ENCODE data around the gene RTN4. TPM values are rescaled to one million over a fixed set of nuclear protein-coding genes. Genes with fewer than 3 reads are reported as not detected.

The RTN4 gene
- total RNA-seq, 1 donor from 2014 or later, result 414 TPM

DNA sequence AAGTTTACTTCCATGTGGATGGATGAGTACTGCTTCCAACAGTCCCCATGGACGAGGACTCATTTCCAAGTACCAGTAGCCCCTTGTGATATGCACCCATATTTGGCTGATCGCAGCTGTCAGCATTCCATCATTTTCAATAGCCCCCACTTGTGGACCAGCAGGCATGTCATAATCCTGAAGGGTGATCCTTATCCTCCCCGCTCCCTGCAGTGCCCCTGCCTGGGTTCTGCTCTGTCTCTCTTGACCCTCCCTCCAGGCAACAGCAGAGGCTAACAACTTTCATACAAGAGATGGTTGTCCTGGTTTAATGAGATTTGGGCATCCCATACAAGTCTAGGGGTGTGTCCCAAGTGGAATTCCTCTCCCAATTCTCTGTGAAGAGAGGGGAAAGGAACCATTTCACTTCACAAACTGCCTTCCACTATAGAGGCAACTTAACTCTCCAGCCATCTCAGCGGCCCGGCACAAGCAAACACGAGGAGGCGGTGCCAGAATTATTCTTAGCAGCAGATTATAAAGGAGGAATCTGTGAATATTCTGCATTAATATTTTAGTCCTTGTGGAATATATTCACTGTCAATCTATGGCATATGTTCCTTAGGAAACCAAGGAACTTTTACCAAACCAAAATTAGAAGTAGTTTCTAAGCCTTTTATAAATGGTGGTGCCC is 110.7 kb downstream of the RTN4 start:
- Histone ChIP-seq H3K36me3 (ENCODE audit: control insufficient read depth in 3 of 3, insufficient read depth in 3 of 3, low read length in 3 of 3) (no peaks in the 10 kb centered on the region), H3K4me3 (ENCODE audit: low read length in 3 of 3) (no peak overlapping the region), H3K4me1 (ENCODE audit: control insufficient read depth in 3 of 3, insufficient read depth in 3 of 3, low read length in 3 of 3) (no peaks in the 10 kb centered on the region), H3K9ac (ENCODE audit: low read depth in 1 of 3, low read length in 3 of 3) (no peak overlapping the region), H3K27me3 (ENCODE audit: control insufficient read depth in 3 of 3, insufficient read depth in 3 of 3, low read length in 3 of 3) (no peaks in the 10 kb centered on the region), H3K9me3 (ENCODE audit: control insufficient read depth in 3 of 3, low read length in 3 of 3) (peaks cover 0 to 2% (median 2%) of the 10 kb centered on the region in 3 donors), H3K27ac (ENCODE audit: low read depth, low read length) (no peak overlapping the region)

DNA sequence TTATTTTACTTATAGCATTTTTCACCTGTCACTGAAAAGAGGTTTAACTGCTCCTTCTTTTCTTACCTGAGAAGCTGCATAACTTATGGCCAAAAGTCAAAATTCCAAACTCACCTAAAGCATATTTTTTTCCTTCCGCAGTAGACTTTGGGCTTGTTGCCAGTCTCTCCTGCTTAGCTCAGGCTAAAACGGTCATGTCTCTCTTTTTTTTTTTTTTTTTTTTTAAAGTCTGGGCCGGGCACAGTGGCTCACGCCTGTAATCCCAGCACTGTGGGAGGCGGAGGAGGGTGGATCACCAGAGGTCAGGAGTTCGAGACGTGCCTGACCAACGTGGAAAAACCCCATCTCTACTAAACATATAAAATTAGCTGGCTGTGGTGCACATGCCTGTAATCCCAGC is 113.5 kb downstream of the RTN4 start:
- no peak overlapping the region for H3K9ac ChIP-seq (ENCODE audit: low read depth in 1 of 3, low read length in 3 of 3)
- H3K4me1 ChIP-seq (ENCODE audit: control insufficient read depth in 3 of 3, insufficient read depth in 3 of 3, low read length in 3 of 3), result no peaks in the 10 kb centered on the region
- H3K4me3 ChIP-seq (ENCODE audit: low read length in 3 of 3), result no peak overlapping the region
- peaks cover 0 to 2% (median 2%) of the 10 kb centered on the region in 3 donors for H3K9me3 ChIP-seq (ENCODE audit: control insufficient read depth in 3 of 3, low read length in 3 of 3)
- no peak overlapping the region for H3K27ac ChIP-seq (ENCODE audit: low read depth, low read length)
- no peaks in the 10 kb centered on the region for H3K36me3 ChIP-seq (ENCODE audit: control insufficient read depth in 3 of 3, insufficient read depth in 3 of 3, low read length in 3 of 3)
- no peaks in the 10 kb centered on the region for H3K27me3 ChIP-seq (ENCODE audit: control insufficient read depth in 3 of 3, insufficient read depth in 3 of 3, low read length in 3 of 3)

DNA sequence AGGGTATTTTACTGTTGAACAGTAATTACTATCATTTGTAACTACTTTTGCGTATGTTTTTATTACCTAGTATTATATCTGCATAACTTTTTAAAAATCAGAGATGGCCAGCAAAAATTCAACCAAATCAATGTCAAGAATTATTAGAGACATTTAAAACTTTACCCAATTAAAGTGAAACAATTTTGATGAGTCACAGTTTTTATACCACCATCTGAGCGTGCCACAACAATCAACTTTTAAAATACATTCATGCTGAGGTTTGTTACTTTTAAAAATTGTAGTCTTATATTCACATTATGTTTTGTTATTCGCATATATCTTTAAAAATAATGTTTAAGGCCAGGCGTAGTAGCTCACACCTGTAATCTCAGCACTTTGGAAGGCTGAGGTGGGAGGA is 114.9 kb downstream of the RTN4 start:
- Histone ChIP-seq H3K4me1 (ENCODE audit: control insufficient read depth in 3 of 3, insufficient read depth in 3 of 3, low read length in 3 of 3) (no peaks in the 10 kb centered on the region), H3K9me3 (ENCODE audit: control insufficient read depth in 3 of 3, low read length in 3 of 3) (peaks cover 0 to 2% (median 2%) of the 10 kb centered on the region in 3 donors), H3K27ac (ENCODE audit: low read depth, low read length) (no peak overlapping the region), H3K4me3 (ENCODE audit: low read length in 3 of 3) (no peak overlapping the region), H3K9ac (ENCODE audit: low read depth in 1 of 3, low read length in 3 of 3) (no peak overlapping the region), H3K36me3 (ENCODE audit: control insufficient read depth in 3 of 3, insufficient read depth in 3 of 3, low read length in 3 of 3) (no peaks in the 10 kb centered on the region), H3K27me3 (ENCODE audit: control insufficient read depth in 3 of 3, insufficient read depth in 3 of 3, low read length in 3 of 3) (no peaks in the 10 kb centered on the region)

DNA sequence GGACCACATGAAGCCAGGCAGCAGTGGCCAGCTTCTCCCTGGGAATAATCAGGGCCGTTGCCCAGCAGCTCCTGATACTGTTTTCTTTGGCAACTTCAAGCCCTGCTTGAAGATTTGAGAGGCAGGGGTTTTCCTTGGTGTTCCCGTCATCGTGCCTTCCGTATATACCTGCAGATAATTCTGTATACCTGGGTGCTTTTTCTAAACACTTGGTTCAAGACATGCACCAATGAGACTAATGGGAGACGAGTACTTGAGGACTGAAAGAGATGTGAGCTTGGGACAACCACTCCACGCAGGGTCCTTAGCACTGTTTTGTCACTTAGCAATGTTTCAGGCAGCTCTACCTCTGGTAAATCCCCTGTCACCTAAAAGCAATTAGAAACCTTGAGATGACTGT is 118.8 kb downstream of the RTN4 start:
- Histone ChIP-seq H3K4me3 (ENCODE audit: low read length in 3 of 3) (no peak overlapping the region), H3K9ac (ENCODE audit: low read depth in 1 of 3, low read length in 3 of 3) (no peak overlapping the region), H3K4me1 (ENCODE audit: control insufficient read depth in 3 of 3, insufficient read depth in 3 of 3, low read length in 3 of 3) (peaks cover 9 to 23% (median 10%) of the 10 kb centered on the region in 3 donors), H3K36me3 (ENCODE audit: control insufficient read depth in 3 of 3, insufficient read depth in 3 of 3, low read length in 3 of 3) (no peaks in the 10 kb centered on the region), H3K9me3 (ENCODE audit: control insufficient read depth in 3 of 3, low read length in 3 of 3) (no peaks in the 10 kb centered on the region), H3K27ac (ENCODE audit: low read depth, low read length) (no peak overlapping the region), H3K27me3 (ENCODE audit: control insufficient read depth in 3 of 3, insufficient read depth in 3 of 3, low read length in 3 of 3) (no peaks in the 10 kb centered on the region)

DNA sequence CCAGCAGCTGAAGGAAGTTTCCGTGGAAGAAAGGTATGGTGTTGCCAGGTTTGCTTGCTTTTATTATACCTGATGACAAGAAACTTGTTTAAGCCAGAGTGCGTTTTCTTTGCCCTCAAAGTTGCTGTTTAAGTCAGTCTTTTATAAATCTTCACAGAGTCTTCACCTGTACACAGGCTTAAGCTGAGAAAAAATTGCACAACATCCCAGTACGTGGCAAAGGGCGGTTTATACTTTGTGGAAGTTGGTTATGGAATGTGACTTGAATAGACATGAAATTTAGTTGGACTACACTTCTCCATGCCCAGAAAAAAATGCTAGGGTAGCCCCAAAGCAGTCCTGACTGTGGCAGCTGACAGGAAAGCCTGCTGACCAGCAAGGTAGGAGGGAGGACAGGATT is 121.5 kb downstream of the RTN4 start:
- Histone ChIP-seq H3K4me1 (ENCODE audit: control insufficient read depth in 3 of 3, insufficient read depth in 3 of 3, low read length in 3 of 3) (peaks cover 12 to 27% (median 12%) of the 10 kb centered on the region in 3 donors), H3K36me3 (ENCODE audit: control insufficient read depth in 3 of 3, insufficient read depth in 3 of 3, low read length in 3 of 3) (no peaks in the 10 kb centered on the region), H3K4me3 (ENCODE audit: low read length in 3 of 3) (no peak overlapping the region), H3K27me3 (ENCODE audit: control insufficient read depth in 3 of 3, insufficient read depth in 3 of 3, low read length in 3 of 3) (no peaks in the 10 kb centered on the region), H3K9ac (ENCODE audit: low read depth in 1 of 3, low read length in 3 of 3) (no peak overlapping the region), H3K9me3 (ENCODE audit: control insufficient read depth in 3 of 3, low read length in 3 of 3) (no peaks in the 10 kb centered on the region), H3K27ac (ENCODE audit: low read depth, low read length) (no peak overlapping the region)

DNA sequence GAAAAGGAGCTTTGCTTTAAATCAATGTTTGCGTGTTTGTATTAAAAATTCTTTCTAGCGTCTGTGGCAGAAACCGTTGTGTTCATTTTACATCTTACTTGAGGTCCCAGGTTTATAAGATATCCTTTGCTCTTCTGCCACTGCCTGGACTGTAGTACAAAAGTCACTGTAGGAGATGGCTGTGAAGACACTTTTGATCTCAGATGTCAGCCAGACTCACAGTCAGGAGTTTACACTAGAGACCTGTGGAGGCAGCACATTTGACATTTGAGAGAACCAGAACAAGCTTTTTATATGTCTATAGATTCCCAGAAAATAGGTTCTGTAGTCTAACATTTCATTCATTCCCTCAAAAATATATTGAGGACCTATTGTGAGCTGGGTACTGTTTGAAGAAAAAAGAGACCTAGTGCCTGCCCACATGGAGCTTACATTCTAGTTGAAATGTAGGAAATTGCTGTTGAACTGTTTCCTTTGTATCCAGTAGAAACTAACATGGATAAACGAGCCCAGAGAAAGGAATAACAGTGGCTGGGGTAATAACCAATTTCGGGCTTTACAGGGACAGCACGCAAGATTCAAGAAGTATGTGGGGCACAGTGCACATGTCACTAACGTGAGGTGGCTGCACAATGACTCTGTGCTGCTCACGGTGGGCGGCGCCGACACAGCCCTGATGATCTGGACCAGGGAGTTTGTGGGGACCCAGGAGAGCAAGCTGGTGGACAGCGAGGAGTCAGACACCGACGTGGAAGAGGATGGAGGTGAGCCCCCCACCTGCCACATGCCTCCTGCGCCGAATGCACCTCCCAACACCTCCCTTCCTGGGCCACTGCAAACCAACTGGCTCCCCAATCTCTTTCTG is 122.3 kb downstream of the RTN4 start:
- Histone ChIP-seq H3K27ac (ENCODE audit: low read depth, low read length) (peak overlapping the region; percentile 74), H3K36me3 (ENCODE audit: control insufficient read depth in 3 of 3, insufficient read depth in 3 of 3, low read length in 3 of 3) (no peaks in the 10 kb centered on the region), H3K4me1 (ENCODE audit: control insufficient read depth in 3 of 3, insufficient read depth in 3 of 3, low read length in 3 of 3) (peaks cover 12 to 27% (median 12%) of the 10 kb centered on the region in 3 donors), H3K9ac (ENCODE audit: low read depth in 1 of 3, low read length in 3 of 3) (peak overlapping the region; percentile 42 to 65 (median 57)), H3K27me3 (ENCODE audit: control insufficient read depth in 3 of 3, insufficient read depth in 3 of 3, low read length in 3 of 3) (no peaks in the 10 kb centered on the region), H3K9me3 (ENCODE audit: control insufficient read depth in 3 of 3, low read length in 3 of 3) (no peaks in the 10 kb centered on the region), H3K4me3 (ENCODE audit: low read length in 3 of 3) (peak overlapping the region; percentile 8 to 54 (median 24))

DNA sequence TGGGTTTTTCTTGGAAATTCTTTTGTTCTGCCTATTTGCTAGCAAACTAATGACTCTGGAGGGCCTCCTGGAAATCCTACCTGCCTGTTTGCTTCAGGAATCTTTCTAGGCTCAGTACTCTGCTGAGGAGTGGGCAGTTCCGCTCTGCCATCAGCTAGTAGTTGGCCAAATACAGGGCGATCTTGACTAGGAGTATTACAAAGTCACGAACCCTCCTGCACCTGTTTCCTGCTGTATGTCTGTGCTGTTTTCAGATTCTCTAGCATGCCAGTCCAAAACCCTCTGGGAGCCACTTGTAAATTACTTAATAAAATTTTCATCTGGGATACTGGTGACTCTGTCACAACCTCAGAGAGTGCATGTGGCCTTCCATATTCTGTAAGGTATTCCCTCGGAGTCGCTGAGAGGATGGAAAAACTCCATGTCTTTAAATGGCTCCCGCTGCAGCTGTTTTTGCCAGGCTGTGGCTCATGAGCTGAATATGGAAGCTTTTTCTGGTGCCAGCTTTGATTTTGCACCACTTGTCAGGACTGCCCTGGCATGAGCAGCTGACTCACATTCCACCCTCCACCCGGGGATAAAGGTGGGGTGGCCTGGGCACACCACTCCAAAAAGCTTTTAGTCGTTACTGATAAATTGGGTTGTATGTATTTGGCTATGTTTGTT is 123.0 kb downstream of the RTN4 start:
- no peaks in the 10 kb centered on the region for H3K27me3 ChIP-seq (ENCODE audit: control insufficient read depth in 3 of 3, insufficient read depth in 3 of 3, low read length in 3 of 3)
- H3K9ac ChIP-seq (ENCODE audit: low read depth in 1 of 3, low read length in 3 of 3), result peak overlapping the region; percentile 42 to 65 (median 57)
- peak overlapping the region; percentile 8 to 54 (median 24) for H3K4me3 ChIP-seq (ENCODE audit: low read length in 3 of 3)
- peak overlapping the region; percentile 74 for H3K27ac ChIP-seq (ENCODE audit: low read depth, low read length)
- H3K36me3 ChIP-seq (ENCODE audit: control insufficient read depth in 3 of 3, insufficient read depth in 3 of 3, low read length in 3 of 3), result no peaks in the 10 kb centered on the region
- peaks cover 12 to 27% (median 12%) of the 10 kb centered on the region in 3 donors for H3K4me1 ChIP-seq (ENCODE audit: control insufficient read depth in 3 of 3, insufficient read depth in 3 of 3, low read length in 3 of 3)
- no peaks in the 10 kb centered on the region for H3K9me3 ChIP-seq (ENCODE audit: control insufficient read depth in 3 of 3, low read length in 3 of 3)

DNA sequence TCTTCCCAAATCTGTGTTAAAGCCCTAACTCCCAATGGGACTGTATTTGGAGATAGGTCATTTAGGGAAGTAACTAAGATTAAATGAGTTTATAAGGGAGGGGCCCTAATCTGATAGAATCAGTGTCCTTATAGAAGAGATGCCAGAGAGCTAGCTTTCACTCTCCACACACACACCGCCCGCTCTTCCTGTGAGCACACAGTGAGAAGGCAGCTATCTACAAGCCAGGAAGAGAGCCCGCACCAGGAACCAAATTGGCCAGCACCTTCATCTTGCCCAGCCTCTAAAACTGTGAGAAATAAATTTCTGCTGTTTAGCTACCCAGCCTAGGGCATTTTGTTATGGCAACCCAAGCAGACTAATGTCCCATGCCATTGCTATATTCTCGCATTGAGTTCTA is 125.2 kb downstream of the RTN4 start:
- H3K27ac ChIP-seq (ENCODE audit: low read depth, low read length), result no peak overlapping the region
- H3K27me3 ChIP-seq (ENCODE audit: control insufficient read depth in 3 of 3, insufficient read depth in 3 of 3, low read length in 3 of 3), result no peaks in the 10 kb centered on the region
- no peak overlapping the region for H3K9ac ChIP-seq (ENCODE audit: low read depth in 1 of 3, low read length in 3 of 3)
- peaks cover 12 to 27% (median 12%) of the 10 kb centered on the region in 3 donors for H3K4me1 ChIP-seq (ENCODE audit: control insufficient read depth in 3 of 3, insufficient read depth in 3 of 3, low read length in 3 of 3)
- no peaks in the 10 kb centered on the region for H3K36me3 ChIP-seq (ENCODE audit: control insufficient read depth in 3 of 3, insufficient read depth in 3 of 3, low read length in 3 of 3)
- no peak overlapping the region for H3K4me3 ChIP-seq (ENCODE audit: low read length in 3 of 3)
- no peaks in the 10 kb centered on the region for H3K9me3 ChIP-seq (ENCODE audit: control insufficient read depth in 3 of 3, low read length in 3 of 3)

DNA sequence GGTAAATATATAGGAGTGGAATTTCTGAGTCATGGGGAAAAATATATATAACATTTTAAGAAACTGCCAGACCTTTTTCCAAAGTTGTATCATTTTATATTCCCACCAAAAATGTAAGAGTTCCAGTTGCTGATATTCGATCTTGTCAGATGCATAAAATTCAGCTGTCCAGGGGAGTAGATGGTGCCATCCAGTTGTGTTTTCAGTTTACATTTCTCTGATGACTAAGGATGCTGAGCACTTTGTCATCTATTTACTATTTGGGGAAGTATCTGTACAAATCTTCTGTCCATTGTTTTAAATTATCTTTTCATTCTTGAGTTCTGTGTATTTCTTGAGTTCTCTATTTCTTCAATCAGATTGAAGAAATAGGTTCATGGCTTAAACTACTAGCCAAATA is 126.1 kb downstream of the RTN4 start:
- Histone ChIP-seq H3K27me3 (ENCODE audit: control insufficient read depth in 3 of 3, insufficient read depth in 3 of 3, low read length in 3 of 3) (no peaks in the 10 kb centered on the region), H3K9ac (ENCODE audit: low read depth in 1 of 3, low read length in 3 of 3) (no peak overlapping the region), H3K9me3 (ENCODE audit: control insufficient read depth in 3 of 3, low read length in 3 of 3) (no peaks in the 10 kb centered on the region), H3K27ac (ENCODE audit: low read depth, low read length) (no peak overlapping the region), H3K36me3 (ENCODE audit: control insufficient read depth in 3 of 3, insufficient read depth in 3 of 3, low read length in 3 of 3) (no peaks in the 10 kb centered on the region), H3K4me3 (ENCODE audit: low read length in 3 of 3) (no peak overlapping the region), H3K4me1 (ENCODE audit: control insufficient read depth in 3 of 3, insufficient read depth in 3 of 3, low read length in 3 of 3) (peaks cover 12 to 26% (median 12%) of the 10 kb centered on the region in 3 donors)

Data from skeletal muscle tissue (tissue), 4 donors.